ENCODE results near the gene COQ10A.

COQ10A gene

GRCh38 chr12:56229082-56229481 lies 37.7 kb upstream of the COQ10A start:
- Histone ChIP-seq H3K9ac (ENCODE audit: low read depth, low read length, poor library complexity, severe bottlenecking) (no peak overlapping the region), H3K4me3 (ENCODE audit: low read length, poor library complexity, severe bottlenecking) (no peak overlapping the region), H3K27me3 (ENCODE audit: insufficient read depth, low read length, poor library complexity, severe bottlenecking) (no peaks in the 10 kb centered on the region), H3K79me2 (ENCODE audit: insufficient read depth, low read length) (peaks cover 5% of the 10 kb centered on the region; the same call in 1 of the 2 replicates), H3F3A (ENCODE audit: low read depth) (no peaks in the 10 kb centered on the region), H3K9me2 (replicated peaks; ENCODE audit: low read depth, low read length) (no peaks in the 10 kb centered on the region), H3K9me3 (ENCODE audit: insufficient read depth, low read depth, low read length) (no peaks in the 10 kb centered on the region), H3K4me2 (ENCODE audit: low read depth, low read length, poor library complexity, severe bottlenecking) (no peak overlapping the region), H4K20me1 (ENCODE audit: insufficient read depth, low read length, poor library complexity, severe bottlenecking) (no peaks in the 10 kb centered on the region), H3K4me1 (ENCODE audit: insufficient read depth, low read length, poor library complexity, severe bottlenecking) (peaks cover 13% of the 10 kb centered on the region), H2AFZ (ENCODE audit: low read length) (no peak overlapping the region), H3K36me3 (ENCODE audit: insufficient read depth, low read length) (no peaks in the 10 kb centered on the region)
- TF ChIP-seq CTCF (conservative IDR thresholded peaks at IDR 0.05; ENCODE audit: low read length) (no peak), EZH2phosphoT487 (IDR thresholded peaks at IDR 0.05; ENCODE audit: borderline replicate concordance) (no peak)

- Histone ChIP-seq H3K36me3 (ENCODE audit: insufficient read depth, low read length) (no peaks in the 10 kb centered on the region), H3K79me2 (ENCODE audit: insufficient read depth, low read length) (no peaks in the 10 kb centered on the region; the same call in 1 of the 2 replicates), H3K9ac (ENCODE audit: low read depth, low read length, poor library complexity, severe bottlenecking) (no peak within 1 kb of the TSS), H3K9me3 (ENCODE audit: insufficient read depth, low read depth, low read length) (no peaks in the 10 kb centered on the region), H3K4me3 (ENCODE audit: low read length, poor library complexity, severe bottlenecking) (no peak within 1 kb of the TSS), H2AFZ (ENCODE audit: low read length) (no peak within 1 kb of the TSS), H3K27me3 (ENCODE audit: insufficient read depth, low read length, poor library complexity, severe bottlenecking) (no peaks in the 10 kb centered on the region), H4K20me1 (ENCODE audit: insufficient read depth, low read length, poor library complexity, severe bottlenecking) (no peaks in the 10 kb centered on the region), H3K4me1 (ENCODE audit: insufficient read depth, low read length, poor library complexity, severe bottlenecking) (peaks cover 7% of the 10 kb centered on the region), H3K4me2 (ENCODE audit: low read depth, low read length, poor library complexity, severe bottlenecking) (no peak within 1 kb of the TSS), H3K9me2 (replicated peaks; ENCODE audit: low read depth, low read length) (no peaks in the 10 kb centered on the region), H3F3A (ENCODE audit: low read depth) (no peaks in the 10 kb centered on the region)
- TF ChIP-seq EZH2phosphoT487 (IDR thresholded peaks at IDR 0.05; ENCODE audit: borderline replicate concordance) = no peak
- TF ChIP-seq CTCF (conservative IDR thresholded peaks at IDR 0.05; ENCODE audit: low read length) = no peak
These were observed 36.8 kb upstream of the COQ10A start, which contains the start of gene SLC39A5 for GRCh38 chr12:56229916-56230431. Gene SLC39A5 (plus strand): TSS chr12:56230051. CDS start chr12:56231275, 1,224 bp downstream.

GRCh38 chr12:56230432-56231183 lies 36.1 kb upstream of the COQ10A start:
- H3K9ac ChIP-seq (ENCODE audit: low read depth, low read length, poor library complexity, severe bottlenecking) = no peak overlapping the region
- peaks cover 3% of the 10 kb centered on the region for H3K4me1 ChIP-seq (ENCODE audit: insufficient read depth, low read length, poor library complexity, severe bottlenecking)
- H3K9me3 ChIP-seq (ENCODE audit: insufficient read depth, low read depth, low read length) = no peaks in the 10 kb centered on the region
- H3K36me3 ChIP-seq (ENCODE audit: insufficient read depth, low read length) = no peaks in the 10 kb centered on the region
- no peaks in the 10 kb centered on the region for H3F3A ChIP-seq (ENCODE audit: low read depth)
- no peak overlapping the region for H3K4me2 ChIP-seq (ENCODE audit: low read depth, low read length, poor library complexity, severe bottlenecking)
- no peak overlapping the region for H2AFZ ChIP-seq (ENCODE audit: low read length)
- no peaks in the 10 kb centered on the region for H3K79me2 ChIP-seq (ENCODE audit: insufficient read depth, low read length)
- H4K20me1 ChIP-seq (ENCODE audit: insufficient read depth, low read length, poor library complexity, severe bottlenecking) = no peaks in the 10 kb centered on the region
- H3K4me3 ChIP-seq (ENCODE audit: low read length, poor library complexity, severe bottlenecking) = no peak overlapping the region
- H3K27me3 ChIP-seq (ENCODE audit: insufficient read depth, low read length, poor library complexity, severe bottlenecking) = no peaks in the 10 kb centered on the region
- H3K9me2 ChIP-seq (replicated peaks; ENCODE audit: low read depth, low read length) = no peaks in the 10 kb centered on the region
- no peak for TF ChIP-seq EZH2phosphoT487 (IDR thresholded peaks at IDR 0.05; ENCODE audit: borderline replicate concordance)
- no peak for TF ChIP-seq CTCF (conservative IDR thresholded peaks at IDR 0.05; ENCODE audit: low read length)

Data from Loucy (cell line).